SHP77 (cell line): ENCODE results near the gene BABAM2.
"Not testable (repeated sequence)": the region's sequence is repeated elsewhere in the genome, so short reads cannot be mapped to it uniquely, and the experiment has no call there.

ENCODE experiments used
- DNase-seq, 2 experiments: peaks; one replicate each; lab custom pipeline; 2025; lab: John Stamatoyannopoulos, UW

BABAM2 gene

GRCh38 chr2:28074137-28074536, 183.6 kb downstream of the BABAM2 start:
- DNase-seq: no peak

GRCh38 chr2:28080911-28081310, 190.4 kb downstream of the BABAM2 start:
- no peak for DNase-seq

- no peak for DNase-seq
These were observed 191.6 kb downstream of the BABAM2 start for GRCh38 chr2:28082131-28082530.

GRCh38 chr2:28083476-28083875, 192.9 kb downstream of the BABAM2 start:
- DNase-seq: no peak

- DNase-seq: no peak
These were observed 194.0 kb downstream of the BABAM2 start for GRCh38 chr2:28084564-28084963.

- DNase-seq: no peak
These were observed 194.7 kb downstream of the BABAM2 start for GRCh38 chr2:28085201-28085600.

- no peak for DNase-seq
These were observed 196.1 kb downstream of the BABAM2 start for GRCh38 chr2:28086611-28087010.

- no peak for DNase-seq
These were observed 198.4 kb downstream of the BABAM2 start for GRCh38 chr2:28088970-28089369.

- DNase-seq: no peak
These were observed 199.0 kb downstream of the BABAM2 start for GRCh38 chr2:28089486-28089885.

GRCh38 chr2:28093308-28093707, 202.8 kb downstream of the BABAM2 start:
- DNase-seq: no peak

- no peak for DNase-seq
These were observed 203.2 kb downstream of the BABAM2 start for GRCh38 chr2:28093768-28094167.

- no peak for DNase-seq
These were observed 204.2 kb downstream of the BABAM2 start for GRCh38 chr2:28094739-28095138.

- DNase-seq: no peak
These were observed 205.1 kb downstream of the BABAM2 start for GRCh38 chr2:28095622-28096021.

GRCh38 chr2:28096421-28096820, 205.9 kb downstream of the BABAM2 start:
- no peak for DNase-seq

GRCh38 chr2:28098501-28099225, 208.1 kb downstream of the BABAM2 start:
- DNase-seq: no peak

- DNase-seq: no peak
These were observed 210.6 kb downstream of the BABAM2 start for GRCh38 chr2:28101123-28101522.

GRCh38 chr2:28101892-28102291, 211.4 kb downstream of the BABAM2 start:
- DNase-seq: no peak

GRCh38 chr2:28102455-28102874, 211.9 kb downstream of the BABAM2 start:
- no peak for DNase-seq

- DNase-seq: no peak
These were observed 213.1 kb downstream of the BABAM2 start for GRCh38 chr2:28103611-28104010.

- DNase-seq: no peak
These were observed 217.6 kb downstream of the BABAM2 start for GRCh38 chr2:28108143-28108542.

- not testable (repeated sequence) for DNase-seq
These were observed 223.2 kb downstream of the BABAM2 start for GRCh38 chr2:28113771-28114170.

GRCh38 chr2:28117104-28117596, 226.6 kb downstream of the BABAM2 start:
- no peak for DNase-seq

- no peak for DNase-seq
These were observed 229.1 kb downstream of the BABAM2 start for GRCh38 chr2:28119631-28120030.
